Heart left ventricle (tissue), 13 donors: ENCODE results near the gene SF3B3.

ENCODE experiments used
- CTCF ChIP-seq, 12 donors: fragments of 200-600 bp; sonication (generic) in 4 of 12; IDR thresholded peaks; one replicate each; pipeline versions ENCODE4 v1.5.0 to v1.8.0; 2018 to 2022; ENCODE audit warnings: antibody characterized with exemption in 12 of 12, mild to moderate bottlenecking in 5 of 12
- POLR2A ChIP-seq, 2 donors: fragments of 450-650 bp; IDR thresholded peaks; one replicate each; pipeline ENCODE4 v1.6.1; 2017; ENCODE audit warnings: antibody characterized with exemption in 2 of 2, mild to moderate bottlenecking in 2 of 2, moderate library complexity in 2 of 2
- donor health status: ischemic (EF 13 %, LVEDD 7.1; RV severe dilation, severe dysfunction).
- donor health status: DM: no; HTN: yes; CAD: no.
- donor health status: DM: no; HTN: no; CAD: no.
- donor health status: ischemic (EF 25% LVEDD 6.9; RV normal size, moderate dysfunction).
- donor health status: ischemic (EF 25% LVEDD 5.7; RV mildly dilated, moderate dysfunction).
- donor health status: ischemic (EF 35%, LVEDD 5.7; RV mildly dilated, moderate dysfunction).
- donor health status: nonischemic (EF 11% LVEDD 7.7; RV severe dilation, severe dysfunction).
- donor health status: DM: yes; HTN: yes; CAD: no.
- donor health status: PGD.
- donor health status: ischemic (EF 29% LVEDD 5.4; RV normal size, mild dysfunction).
- donor health status: nonischemic (EF 23%, LVEDD 6.1; RV moderate dilation, normal function).

DNA sequence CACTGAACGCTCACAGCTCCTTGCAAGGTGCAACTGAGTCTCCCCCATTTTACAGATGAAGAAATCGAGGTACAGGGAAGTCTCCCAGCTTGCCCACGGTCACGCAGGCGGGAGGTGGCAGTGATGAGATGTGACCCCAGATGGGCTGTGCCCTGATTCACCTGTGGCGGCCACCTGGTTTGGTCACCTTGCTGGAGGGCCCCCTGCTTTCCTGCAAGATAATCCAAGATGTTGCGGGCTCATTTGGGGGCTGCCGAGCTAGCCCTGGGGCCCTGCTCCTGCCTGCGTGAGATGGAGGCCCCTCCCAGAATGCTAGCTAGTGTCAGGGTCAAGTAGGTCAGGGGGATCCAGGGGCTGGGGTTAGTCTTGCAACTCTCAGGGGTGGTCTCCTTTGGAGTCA is 63.1 kb downstream of the SF3B3 start:
- TF ChIP-seq CTCF (IDR thresholded peaks at IDR 0.05): no peak
- no peak for TF ChIP-seq POLR2A (IDR thresholded peaks at IDR 0.05)
